NCI-H82 treated with DMSO at 0.1 percent for 48 hours (cell line): ENCODE results near the gene ST6GAL1.
"Not testable (repeated sequence)": the region's sequence is repeated elsewhere in the genome, so short reads cannot be mapped to it uniquely, and the experiment has no call there.

Experiments
- DNase-seq: peaks from one replicate; lab custom pipeline; 2025; ENCODE audit not compliant: unreplicated experiment; lab: John Stamatoyannopoulos, UW

The ST6GAL1 gene

DNA sequence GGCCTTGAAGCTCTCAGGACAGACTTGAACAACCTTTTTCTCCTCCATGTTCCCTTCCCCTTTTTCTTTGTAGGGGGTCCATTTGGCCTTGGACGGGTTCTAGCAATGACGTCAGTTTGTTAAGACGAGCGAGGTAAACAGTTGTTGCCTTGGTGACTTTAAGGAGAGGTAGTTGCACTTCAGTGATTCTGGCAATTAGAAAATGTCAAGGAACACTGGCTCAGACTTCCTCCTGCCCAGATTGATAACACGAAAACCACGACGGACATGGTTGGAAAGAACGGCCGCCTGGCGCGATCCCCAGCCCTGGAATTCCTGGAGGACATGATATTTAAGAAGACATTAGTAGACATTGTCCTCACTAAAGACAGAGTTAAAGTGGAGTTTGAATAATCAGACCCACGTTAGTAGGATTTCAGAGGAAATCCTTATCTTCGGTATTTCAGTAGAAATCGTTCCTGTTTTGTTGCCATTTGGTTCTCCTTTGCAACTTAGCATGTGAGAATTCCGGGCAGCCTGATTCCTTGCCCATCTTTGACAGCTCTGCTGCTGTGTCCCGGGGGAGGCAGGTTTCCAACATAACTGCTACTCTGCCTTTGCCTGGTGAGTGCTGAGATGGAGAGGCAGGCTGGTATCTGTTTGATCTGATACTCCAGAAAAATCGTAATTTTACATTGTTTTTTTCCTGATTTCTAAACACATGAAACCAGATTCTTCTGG lies 87.3 kb downstream of the ST6GAL1 start:
- no peak for DNase-seq

DNA sequence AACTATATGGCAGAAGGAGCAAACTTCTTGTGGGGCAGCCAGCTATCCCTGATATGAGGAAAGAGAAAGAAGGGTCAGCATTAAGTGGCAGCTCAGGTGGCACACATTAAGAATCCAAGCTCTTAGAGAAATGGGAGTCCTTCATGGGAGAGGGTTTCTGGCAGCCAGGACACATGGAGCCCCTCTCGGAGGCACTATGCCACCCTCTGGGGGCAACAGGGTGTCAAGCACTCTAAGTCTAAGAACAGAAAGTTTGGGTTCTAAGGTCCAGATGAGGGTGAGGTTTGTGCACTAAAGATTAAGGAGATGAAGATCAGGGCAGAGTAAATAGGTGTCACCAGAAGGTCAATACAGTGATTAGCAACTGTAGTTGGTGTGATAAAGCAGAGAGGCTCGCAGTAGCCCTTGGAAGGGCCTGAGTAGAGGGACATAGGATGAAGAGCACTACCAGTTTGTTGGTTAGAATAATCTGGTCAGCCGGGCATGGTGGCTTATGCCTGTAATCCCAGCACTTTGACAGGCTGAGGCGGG lies 89.3 kb downstream of the ST6GAL1 start:
- DNase-seq: no peak

GRCh38 chr3:187020376-187020775 lies 90.0 kb downstream of the ST6GAL1 start:
- no peak for DNase-seq

DNA sequence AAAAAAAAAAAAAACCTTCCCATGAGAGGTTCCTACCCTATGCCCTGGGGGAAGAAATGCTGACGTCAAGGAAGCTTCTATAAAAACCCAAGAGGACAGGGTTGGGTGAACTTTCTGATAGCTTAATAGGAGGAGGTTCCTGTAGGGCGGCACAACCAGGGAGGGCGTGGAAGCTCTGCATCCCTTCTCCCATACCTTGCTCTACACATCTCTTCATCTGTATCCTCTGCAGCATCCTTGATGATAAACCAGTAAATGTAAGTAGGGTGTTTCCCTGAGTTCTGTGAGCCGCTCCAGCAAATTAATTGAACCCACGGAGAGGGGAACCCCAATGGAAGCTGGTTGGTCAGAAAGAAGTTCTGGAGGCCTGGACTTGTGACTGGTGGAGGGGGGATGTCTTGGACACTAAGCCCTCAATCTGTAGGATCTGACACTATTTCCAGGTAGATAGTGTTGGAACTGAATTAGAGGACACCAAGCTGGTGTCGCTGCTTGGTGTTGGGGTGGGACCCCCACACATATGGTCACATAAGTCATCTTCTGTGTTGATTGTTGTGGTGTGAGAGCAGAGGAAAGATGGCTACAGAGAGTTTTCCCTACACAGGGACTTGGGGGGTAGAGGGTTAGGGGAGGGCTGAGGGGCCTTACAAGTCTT lies 91.5 kb downstream of the ST6GAL1 start:
- DNase-seq: no peak

- no peak for DNase-seq
Observed at GRCh38 chr3:187022403-187023029, 92.2 kb downstream of the ST6GAL1 start.

DNA sequence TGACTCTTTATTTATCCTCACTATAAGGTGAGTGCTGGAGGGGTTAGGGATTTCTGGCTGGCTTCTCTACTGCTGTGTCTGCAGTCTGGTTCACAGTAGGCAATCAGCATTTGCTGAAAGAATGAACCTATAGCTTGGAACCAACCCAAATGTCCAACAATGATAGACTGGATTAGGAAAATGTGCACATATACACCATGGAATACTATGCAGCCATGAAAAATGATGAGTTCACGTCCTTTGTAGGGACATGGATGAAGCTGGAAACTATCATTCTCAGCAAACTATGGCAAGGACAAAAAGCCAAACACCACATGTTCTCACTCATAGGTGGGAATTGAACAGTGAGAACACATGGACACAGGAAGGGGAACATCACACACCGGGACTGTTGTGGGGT lies 93.0 kb downstream of the ST6GAL1 start:
- DNase-seq: not testable (repeated sequence)

DNA sequence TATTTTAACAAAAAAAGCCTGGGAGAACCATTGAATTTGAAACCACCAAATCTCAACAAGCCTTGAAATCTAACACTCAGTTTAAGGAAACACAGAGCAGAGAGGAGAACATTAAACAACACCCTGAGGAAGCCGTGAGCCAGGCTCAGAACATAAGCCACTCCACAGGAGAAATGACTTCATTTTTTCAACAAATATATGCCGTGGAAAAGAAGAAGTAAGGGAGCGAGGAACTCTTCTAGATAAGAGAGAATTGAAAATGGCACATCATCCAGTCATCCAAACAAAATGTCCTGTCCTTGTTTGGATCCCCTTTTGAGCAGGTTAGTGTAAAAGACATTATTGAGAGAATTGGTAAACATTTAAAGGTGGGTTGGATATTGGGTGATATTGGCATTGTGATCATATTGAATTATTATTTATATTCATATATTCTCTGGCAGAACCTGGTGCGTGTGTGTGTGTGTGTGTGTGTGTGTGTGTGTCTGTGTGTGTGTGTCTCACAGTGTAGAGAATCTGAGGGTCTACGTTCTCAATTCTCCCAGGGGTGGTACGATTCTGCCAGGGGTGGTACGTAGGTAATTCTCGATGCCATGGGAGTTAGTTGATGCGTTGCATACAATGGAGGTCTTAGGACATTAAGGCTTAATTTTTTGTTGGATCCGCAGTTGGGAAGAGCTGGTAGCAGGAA lies 94.4 kb downstream of the ST6GAL1 start:
- DNase-seq: no peak

DNA sequence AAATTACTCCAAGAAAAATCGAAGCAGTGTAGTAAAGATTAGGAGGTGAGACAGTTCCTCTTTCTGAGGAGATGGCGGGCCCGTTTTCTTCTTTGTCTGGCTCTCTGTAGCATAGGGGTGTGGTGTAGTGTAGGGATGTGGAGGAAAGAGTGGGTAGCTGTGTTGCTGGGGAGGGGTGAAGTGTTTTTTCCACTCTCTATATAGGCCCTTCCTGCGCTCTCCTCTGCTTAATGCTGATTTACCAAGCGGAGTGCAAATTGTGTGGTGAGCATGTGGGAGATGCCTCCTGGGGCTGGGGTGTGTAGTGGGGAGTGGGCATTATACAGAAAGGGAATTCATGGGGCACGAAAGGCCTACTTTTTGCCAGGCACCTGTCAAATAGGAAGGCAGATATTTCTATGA lies 94.9 kb downstream of the ST6GAL1 start:
- no peak for DNase-seq

DNA sequence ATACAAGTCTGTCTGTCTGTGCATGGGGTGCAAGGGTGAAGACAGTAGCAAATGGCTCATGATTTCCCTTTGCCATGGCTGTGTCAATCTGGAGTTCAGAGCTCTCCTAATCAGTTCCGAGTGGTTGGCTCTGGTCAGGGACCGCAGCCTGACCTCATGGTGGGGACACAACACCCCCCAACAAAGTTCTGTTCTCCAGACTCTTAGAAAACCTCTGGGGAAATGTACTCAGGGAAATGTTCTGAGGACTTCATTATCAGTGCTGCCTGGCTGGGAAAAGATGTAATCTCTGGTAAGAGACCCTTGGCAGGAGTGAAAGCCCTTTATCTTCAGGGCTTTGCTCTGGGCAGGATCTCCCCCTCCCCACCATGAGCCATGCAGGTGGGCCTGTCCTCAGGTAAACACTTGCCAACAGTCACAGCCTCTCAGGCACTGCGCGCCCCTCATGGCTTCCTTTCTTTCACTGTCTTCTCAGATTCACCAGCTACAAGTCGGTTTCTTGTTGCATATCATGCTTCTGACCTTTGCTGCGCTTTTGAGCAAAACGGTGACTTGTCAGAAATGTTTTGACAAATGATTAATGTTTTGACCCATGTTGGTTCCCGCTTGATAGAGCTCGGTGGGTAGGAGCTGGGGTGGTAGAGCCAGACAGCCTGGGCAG lies 95.5 kb downstream of the ST6GAL1 start:
- DNase-seq: no peak

DNA sequence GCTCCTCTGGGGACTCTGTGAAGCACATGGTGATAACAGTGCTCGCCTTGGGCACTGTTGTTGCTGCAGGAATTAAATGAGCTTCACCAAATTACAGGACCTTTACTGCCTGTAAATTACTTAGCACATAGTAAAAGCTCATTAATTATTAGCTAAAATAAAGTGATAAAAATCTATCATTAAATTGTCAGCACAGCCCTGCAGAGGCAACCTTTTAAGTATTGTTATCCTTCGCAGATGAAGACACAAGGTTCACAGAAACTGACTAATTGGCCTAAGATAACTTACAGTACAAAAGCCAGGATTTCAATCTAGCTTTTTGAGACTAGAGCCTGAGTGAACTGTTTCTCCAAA lies 96.0 kb downstream of the ST6GAL1 start:
- no peak for DNase-seq

- DNase-seq: no peak
Observed at GRCh38 chr3:187027531-187028278, 97.4 kb downstream of the ST6GAL1 start.

GRCh38 chr3:187031934-187032333 lies 101.6 kb downstream of the ST6GAL1 start:
- DNase-seq: no peak

- no peak for DNase-seq
Observed at GRCh38 chr3:187036394-187036793, 106.1 kb downstream of the ST6GAL1 start.

- DNase-seq: no peak
Observed at GRCh38 chr3:187039100-187039722, 108.9 kb downstream of the ST6GAL1 start.

DNA sequence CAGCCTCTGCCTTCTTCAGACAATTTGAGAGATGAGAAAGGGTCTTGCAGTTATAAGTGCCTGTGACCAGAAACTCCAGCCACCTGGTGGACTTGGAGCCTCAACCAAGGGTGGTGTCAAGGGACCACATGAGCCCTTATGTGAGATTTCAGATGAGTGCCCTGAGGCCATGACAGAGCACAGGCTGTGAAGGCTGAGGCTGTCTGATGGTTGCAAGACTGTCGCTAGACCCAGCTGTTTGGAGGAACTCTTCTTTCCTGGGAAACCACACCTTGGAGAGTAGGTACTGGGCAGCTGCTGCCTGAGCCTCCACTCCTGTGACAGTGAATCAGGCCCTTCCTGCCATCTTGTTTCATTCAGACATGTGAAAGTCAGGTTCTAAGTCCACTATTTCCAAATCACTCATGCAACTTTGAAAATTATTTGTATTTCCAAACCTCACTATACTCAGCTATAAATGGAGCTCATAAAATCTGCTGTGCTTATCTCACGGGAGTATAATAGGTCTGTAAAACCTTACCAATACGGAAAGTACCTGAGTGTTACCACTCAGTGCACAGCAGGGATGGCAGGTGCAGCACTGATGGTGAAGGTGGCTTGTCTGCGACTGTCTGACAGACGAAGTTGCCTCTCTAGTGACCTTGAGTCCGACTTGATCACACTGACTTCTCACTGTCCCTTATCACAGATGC lies 109.5 kb downstream of the ST6GAL1 start:
- no peak for DNase-seq

DNA sequence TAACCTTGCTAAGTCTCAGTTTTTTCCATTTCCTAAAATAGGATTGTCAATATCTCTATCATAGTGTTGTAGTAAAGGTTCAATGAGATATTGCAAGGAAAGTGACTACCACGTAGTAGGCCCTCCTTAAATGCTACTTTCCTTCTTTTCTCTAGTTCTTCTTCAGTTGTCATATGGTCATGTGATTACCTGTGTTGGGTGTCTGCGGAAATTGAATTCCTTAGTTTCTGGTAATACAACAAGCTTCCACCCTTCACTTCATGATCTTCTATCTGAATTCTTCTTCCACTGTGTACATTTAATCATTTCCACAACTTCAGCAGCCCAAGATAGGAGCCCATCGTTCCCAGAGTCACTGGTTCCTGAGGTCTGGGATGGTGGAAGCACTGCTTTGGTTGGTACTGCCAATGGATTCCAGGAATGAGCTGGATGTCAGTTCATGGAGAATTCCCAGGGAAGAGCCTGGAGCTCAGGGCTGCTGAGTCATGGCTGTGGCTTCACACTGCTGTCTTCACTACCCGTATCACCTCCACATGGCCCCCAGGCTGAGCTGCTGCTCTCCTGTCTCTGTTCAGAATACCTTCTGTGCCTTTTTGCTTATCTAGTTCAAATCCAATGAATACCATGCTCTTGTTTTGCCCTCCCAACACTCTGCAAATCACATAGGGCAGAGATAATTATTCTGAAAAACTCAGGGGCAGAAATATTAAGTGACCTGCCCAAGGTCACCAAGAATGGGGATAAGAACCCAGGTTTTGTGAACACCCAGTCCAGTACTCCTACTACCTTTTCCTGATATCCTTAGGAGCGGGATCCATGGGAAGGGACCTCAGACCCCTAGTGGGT lies 110.4 kb downstream of the ST6GAL1 start:
- no peak for DNase-seq

DNA sequence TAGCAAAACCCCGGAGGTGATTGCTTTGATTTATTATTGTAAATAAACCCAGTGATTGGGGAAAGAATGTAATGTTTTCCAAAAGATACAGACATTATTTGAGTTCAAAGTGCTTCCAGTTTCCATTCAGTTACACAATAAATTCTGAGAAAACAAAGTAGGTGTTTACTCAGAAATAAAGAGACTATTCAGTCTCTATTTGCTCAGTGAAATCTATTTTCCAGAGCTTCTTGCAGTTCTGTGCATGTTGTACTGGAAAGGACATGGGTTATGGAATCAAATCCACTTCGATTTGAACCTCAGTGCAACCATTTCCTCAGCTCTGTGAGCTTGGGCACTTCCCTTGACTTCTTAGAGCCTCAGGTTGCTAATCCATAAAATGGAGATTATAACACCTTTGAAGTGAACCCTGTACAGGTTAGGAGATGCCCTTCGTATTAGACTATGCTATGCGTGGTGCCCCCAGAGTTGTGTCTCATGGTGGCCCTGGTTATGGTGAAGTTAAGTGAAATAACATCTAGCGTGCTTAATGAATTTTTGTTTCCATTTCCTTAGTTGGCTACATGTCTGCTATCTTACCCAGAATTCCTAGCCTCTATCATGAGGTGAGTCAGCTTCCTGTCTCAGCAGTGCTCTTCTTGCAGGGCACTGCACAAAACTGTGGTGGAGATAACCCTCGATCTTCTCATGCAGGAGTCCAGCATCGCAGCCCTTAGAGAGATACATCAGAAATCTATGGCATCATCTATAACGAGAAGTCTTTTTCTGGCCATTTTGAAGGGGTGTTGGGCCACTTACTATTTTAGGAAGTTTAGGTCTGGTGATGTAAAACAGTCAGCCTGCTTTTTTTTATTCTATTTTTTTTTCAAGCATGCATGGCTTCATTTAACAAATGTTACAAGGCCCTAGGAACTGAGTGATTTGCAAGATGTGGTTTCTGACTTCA lies 111.3 kb downstream of the ST6GAL1 start:
- DNase-seq: no peak
